H1 (cell line): ENCODE data around the gene SRSF8. TPM values are rescaled to one million over a fixed set of nuclear protein-coding genes. Genes with fewer than 3 reads are reported as not detected.
"Not testable (repeated sequence)": the region's sequence is repeated elsewhere in the genome, so short reads cannot be mapped to it uniquely, and the experiment has no call there.

Experiments
- CTCF ChIA-PET: fragments of 300-600 bp; sonication (Branson Sonifier 250); formaldehyde crosslinking; loops from one replicate; lab custom pipeline; 2021; ENCODE audit not compliant: partially characterized antibody; lab: Charles Lee
- POLR2A ChIA-PET: fragments of 300-600 bp; sonication (Branson Sonifier 250); formaldehyde crosslinking; loops from one replicate; lab custom pipeline; 2021; ENCODE audit warnings: inconsistent platforms; ENCODE audit not compliant: partially characterized antibody; lab: Charles Lee
- DNase-seq, 2 experiments: peaks; one replicate each; pipeline versions ENCODE4 v3.0.0 to v3.0.0-alpha.2; 2010 to 2022; ENCODE audit warnings: low spot score in 2 of 2, low read depth in 1 of 2, mixed read lengths in 1 of 2
- FAIRE-seq: peaks from 2 replicates; lab custom pipeline; 2011; peaks lifted over from hg19 to GRCh38; lab: Jason Lieb, UNC
- H2AFZ ChIP-seq: 2 replicates; pipeline ENCODE4 v1.8.1; 2012; ENCODE audit warnings: low read length, inconsistent platforms
- H2AK5ac ChIP-seq: 2 replicates; pipeline ENCODE4 v1.6.1; 2013; ENCODE audit warnings: low read depth, low read length
- H2BK120ac ChIP-seq: replicated peaks from 2 replicates; pipeline ENCODE3; 2013; ENCODE audit warnings: low read depth, low read length, inconsistent platforms
- H2BK12ac ChIP-seq: 2 replicates; pipeline ENCODE4 v1.6.1; 2013; ENCODE audit warnings: low read depth, low read length
- H2BK15ac ChIP-seq: 2 replicates; pipeline ENCODE4 v1.6.1; 2013; ENCODE audit warnings: low read length
- H2BK20ac ChIP-seq: 2 replicates; pipeline ENCODE4 v1.6.1; 2013; ENCODE audit warnings: low read length
- H2BK5ac ChIP-seq: 2 replicates; pipeline ENCODE4 v1.6.1; 2013; ENCODE audit warnings: low read depth, low read length
- H3K14ac ChIP-seq: 2 replicates; pipeline ENCODE4 v1.6.1; 2013; ENCODE audit warnings: inconsistent platforms; ENCODE audit not compliant: insufficient read length
- H3K18ac ChIP-seq: 2 replicates; pipeline ENCODE4 v1.6.1; 2013; ENCODE audit warnings: low read length; ENCODE audit errors: extremely low read depth
- H3K23ac ChIP-seq: 2 replicates; pipeline ENCODE4 v1.6.1; 2013; ENCODE audit warnings: inconsistent platforms; ENCODE audit not compliant: insufficient read length
- H3K23me2 ChIP-seq: 2 replicates; pipeline ENCODE4 v1.6.1; 2013; ENCODE audit warnings: low read depth, low read length
- H3K27ac ChIP-seq: 2 replicates; pipeline ENCODE4 v1.6.1; 2011; ENCODE audit warnings: low read depth, low read length, inconsistent platforms
- H3K27me3 ChIP-seq, 4 experiments: replicated peaks in 1 of 4; 1 replicate in 1 of 4; 2 replicates in 3 of 4; pipeline versions ENCODE4 v1.6.1 to v1.8.1; 2011 to 2013; ENCODE audit warnings: low read length in 3 of 4, mild to moderate bottlenecking in 3 of 4, inconsistent platforms in 2 of 4, mixed read lengths in 2 of 4, moderate library complexity in 1 of 4; ENCODE audit not compliant: control insufficient read depth in 3 of 4, insufficient read depth in 3 of 4; ENCODE audit errors: extremely low read depth in 1 of 4
- H3K36me3 ChIP-seq, 4 experiments: 2 replicates each; pipeline versions ENCODE4 v1.6.1 to v1.8.1; 2011 to 2013; ENCODE audit warnings: mild to moderate bottlenecking in 4 of 4, low read length in 3 of 4, moderate library complexity in 2 of 4, control low read depth in 1 of 4, inconsistent platforms in 1 of 4; ENCODE audit not compliant: insufficient read depth in 4 of 4, control insufficient read depth in 2 of 4
- H3K4ac ChIP-seq: replicated peaks from 2 replicates; pipeline ENCODE3; 2013; ENCODE audit warnings: low read length, low read depth, mixed read lengths, inconsistent platforms; ENCODE audit not compliant: insufficient read length
- H3K4me1 ChIP-seq, 4 experiments: replicated peaks in 1 of 4; 1 replicate in 1 of 4; 2 replicates in 3 of 4; pipeline versions ENCODE4 v1.6.1 to v1.8.1; 2011 to 2013; ENCODE audit warnings: low read length in 3 of 4, inconsistent platforms in 2 of 4, mixed read lengths in 1 of 4; ENCODE audit not compliant: insufficient read depth in 4 of 4, control insufficient read depth in 3 of 4
- H3K4me2 ChIP-seq, 2 experiments: 2 replicates each; pipeline versions ENCODE4 v1.6.1 to v1.8.1; 2011 to 2013; ENCODE audit warnings: low read depth in 2 of 2, low read length in 2 of 2, control low read depth in 1 of 2, inconsistent platforms in 1 of 2, mild to moderate bottlenecking in 1 of 2; ENCODE audit not compliant: insufficient read depth in 1 of 2
- H3K4me3 ChIP-seq, 4 experiments: fragments of 200-600, 300-600 bp in 1 of 4; sonication (generic), shearing (Covaris generic), sonication (Bioruptor Twin) in 1 of 4; 2 replicates each; pipeline versions ENCODE4 v1.5.1 to v1.8.1; 2011 to 2016; ENCODE audit warnings: low read length in 4 of 4, low read depth in 3 of 4, control low read depth in 2 of 4, inconsistent platforms in 2 of 4, mild to moderate bottlenecking in 2 of 4, mixed read lengths in 1 of 4, moderate library complexity in 1 of 4; ENCODE audit not compliant: insufficient read depth in 2 of 4; ENCODE audit errors: extremely low read depth in 1 of 4
- H3K56ac ChIP-seq: replicated peaks from 2 replicates; pipeline ENCODE3; 2013; ENCODE audit warnings: low read depth, mild to moderate bottlenecking, mixed read lengths, low read length, inconsistent platforms; ENCODE audit not compliant: insufficient read length
- H3K79me1 ChIP-seq: 2 replicates; pipeline ENCODE4 v1.6.1; 2013; ENCODE audit warnings: low read depth, low read length, control low read depth
- H3K79me2 ChIP-seq, 2 experiments: 2 replicates each; pipeline versions ENCODE4 v1.6.1 to v1.8.1; 2012 to 2013; ENCODE audit warnings: low read length in 2 of 2, mild to moderate bottlenecking in 2 of 2, inconsistent platforms in 1 of 2; ENCODE audit not compliant: insufficient read depth in 2 of 2, control insufficient read depth in 1 of 2
- H3K9ac ChIP-seq, 4 experiments: replicated peaks in 1 of 4; 1 replicate in 1 of 4; 2 replicates in 3 of 4; pipeline versions ENCODE4 v1.6.1 to v1.8.1; 2011 to 2013; ENCODE audit warnings: low read depth in 3 of 4, low read length in 3 of 4, control low read depth in 2 of 4, mild to moderate bottlenecking in 2 of 4, moderate library complexity in 2 of 4, inconsistent platforms in 1 of 4; ENCODE audit errors: extremely low read depth in 1 of 4
- H3K9me3 ChIP-seq, 2 experiments: 2 replicates each; pipeline versions ENCODE4 v1.6.1 to v1.8.1; 2012 to 2013; ENCODE audit warnings: mild to moderate bottlenecking in 2 of 2, moderate library complexity in 2 of 2, control low read depth in 1 of 2, inconsistent platforms in 1 of 2, low read depth in 1 of 2, low read length in 1 of 2, mixed read lengths in 1 of 2; ENCODE audit not compliant: insufficient read depth in 2 of 2
- H4K20me1 ChIP-seq, 2 experiments: replicated peaks in 1 of 2; 2 replicates each; pipeline versions ENCODE3 to v1.8.1; 2011 to 2013; ENCODE audit warnings: inconsistent platforms in 2 of 2, low read length in 2 of 2, mild to moderate bottlenecking in 1 of 2; ENCODE audit not compliant: insufficient read depth in 2 of 2, control insufficient read depth in 1 of 2
- H4K5ac ChIP-seq: 2 replicates; pipeline ENCODE4 v1.6.1; 2013; ENCODE audit warnings: low read length, low read depth, mixed read lengths, inconsistent platforms; ENCODE audit not compliant: insufficient read length
- H4K8ac ChIP-seq: 2 replicates; pipeline ENCODE4 v1.8.0; 2013; ENCODE audit warnings: mild to moderate bottlenecking, moderate library complexity, low read length, inconsistent platforms; ENCODE audit not compliant: insufficient read depth; ENCODE audit errors: extremely low read depth
- H4K91ac ChIP-seq: replicated peaks from 2 replicates; pipeline ENCODE3; 2013; ENCODE audit warnings: low read length, mixed read lengths, inconsistent platforms; ENCODE audit not compliant: insufficient read length
- CHD2 ChIP-seq: IDR thresholded peaks from 2 replicates; pipeline ENCODE4 v1.6.1; 2012; ENCODE audit warnings: low read length, improper control_type of control experiment
- HDAC2 ChIP-seq, 2 experiments: fragments of 300-600 bp in 1 of 2; sonication (generic) in 1 of 2; IDR thresholded peaks; 2 replicates each; pipeline ENCODE4 v1.6.1; 2011 to 2012; ENCODE audit warnings: low read depth in 2 of 2, low read length in 2 of 2, mild to moderate bottlenecking in 2 of 2, moderate library complexity in 2 of 2, borderline replicate concordance in 1 of 2, inconsistent platforms in 1 of 2
- SP1 ChIP-seq: IDR thresholded peaks from 2 replicates; pipeline ENCODE4 v1.6.1; 2011; ENCODE audit warnings: low read depth, low read length
- WGBS, 2 experiments: shearing (Covaris generic) in 1 of 2; methylation state at CpG; one replicate each; pipeline versions ENCODE4 v1.1.6 to v1.1.7; 2013 to 2015; ENCODE audit warnings: low lambda C conversion rate in 2 of 2, mixed read lengths in 2 of 2, inconsistent platforms in 1 of 2, low coverage in 1 of 2, missing lambda C conversion rate in 1 of 2; ENCODE audit not compliant: insufficient replicate concordance in 2 of 2, insufficient coverage in 1 of 2, insufficient read length in 1 of 2; ENCODE audit errors: extremely low coverage in 1 of 2, missing lambda C conversion rate in 1 of 2; 5-methylcytosine and 5-hydroxymethylcytosine counted together
- polyA plus RNA-seq, 7 experiments: library from polyadenylated mRNA; depleted of rRNA in 3 of 7; stranded (reverse) in 5 of 7; unstranded in 2 of 7; fragments of >200 nt in 5 of 7; fragments of 200-250 nt in 2 of 7; gene quantifications; 1 replicate in 5 of 7; 2 replicates in 1 of 7; 4 replicates in 1 of 7; pipeline versions ENCODE4 v1.2.1 to v1.2.3, GENCODE V29; 2011 to 2013; ENCODE audit warnings: missing spikeins in 2 of 7, mixed read lengths in 2 of 7
- total RNA-seq: library from RNA; stranded (reverse); fragmentation: NEBNext Ultra II Directional; extraction: Animal tissue kit (Norgen Biotek cat#: 25700); gene quantifications from 2 replicates; pipeline ENCODE4 v1.2.1, GENCODE V29; 2021

The SRSF8 gene
- total and polyA plus RNA-seq, 2 of the 8 experiments (the other 6 are each of a cell fraction or from before 2014, with no cell fraction given): 13.2 to 18.5 TPM

- no peak for TF ChIP-seq CHD2
- no peak for TF ChIP-seq HDAC2 (IDR thresholded peaks at IDR 0.05; ENCODE audit: borderline replicate concordance in 1 of 2, low read depth in 2 of 2, low read length in 2 of 2)
- TF ChIP-seq SP1: no peak
Observed at GRCh38 chr11:95066716-95067038, at the start of gene SRSF8 (continued).

GRCh38 chr11:95021468-95021867 lies 45.3 kb upstream of the SRSF8 start:
- H2AFZ ChIP-seq, POLR2A ChIA-PET, H3K14ac ChIP-seq, H2BK15ac ChIP-seq, H3K18ac ChIP-seq, FAIRE-seq, H4K8ac ChIP-seq, H4K91ac ChIP-seq, H3K27me3 ChIP-seq, H2BK20ac ChIP-seq, H3K36me3 ChIP-seq, H3K79me1 ChIP-seq, H3K79me2 ChIP-seq, H3K23me2 ChIP-seq, H2BK5ac ChIP-seq, H3K9me3 ChIP-seq, H3K23ac ChIP-seq, H3K4me2 ChIP-seq, H2AK5ac ChIP-seq, H3K9ac ChIP-seq, DNase-seq, CTCF ChIA-PET, H3K4ac ChIP-seq, H3K4me1 ChIP-seq, H3K56ac ChIP-seq, H3K27ac ChIP-seq, H3K4me3 ChIP-seq, H4K5ac ChIP-seq, H2BK12ac ChIP-seq, H4K20me1 ChIP-seq, H2BK120ac ChIP-seq: not testable (repeated sequence)
- WGBS, 2 experiments: 91% methylated on average over 5 of the region's 5 CpGs; no CpG with 5 or more reads in 1 of the 2 experiments
